Neural cell (in vitro differentiated cells): ENCODE results near the gene TMEM184A.

ENCODE experiments used
- CTCF ChIP-seq: fragments of 450-650 bp; IDR thresholded peaks from 2 replicates; pipeline ENCODE4 v1.5.1; 2014; ENCODE audit warnings: antibody characterized with exemption, mild to moderate bottlenecking, moderate library complexity; ENCODE audit not compliant: poor library complexity, severe bottlenecking
- EP300 ChIP-seq: fragments of 450-650 bp; conservative IDR thresholded peaks from 2 replicates; pipeline ENCODE4 v1.6.1; 2014; ENCODE audit warnings: antibody characterized with exemption, mild to moderate bottlenecking, moderate library complexity; ENCODE audit not compliant: poor library complexity, severe bottlenecking
- EZH2 ChIP-seq: fragments of 200-600, 300-800 bp; shearing (Covaris generic), sonication (generic); IDR thresholded peaks from 2 replicates; pipeline ENCODE4 v1.6.1; 2014; ENCODE audit warnings: antibody characterized with exemption, low read length, borderline replicate concordance, mild to moderate bottlenecking; ENCODE audit not compliant: insufficient read depth, poor library complexity, severe bottlenecking
- MXI1 ChIP-seq: fragments of 450-650 bp; conservative IDR thresholded peaks from 2 replicates; pipeline ENCODE4 v1.6.1; 2014; ENCODE audit warnings: antibody characterized with exemption, mild to moderate bottlenecking; ENCODE audit not compliant: poor library complexity, severe bottlenecking
- RAD21 ChIP-seq: fragments of 450-650 bp; conservative IDR thresholded peaks from 2 replicates; pipeline ENCODE4 v1.6.1; 2014; ENCODE audit warnings: antibody characterized with exemption, mild to moderate bottlenecking, moderate library complexity
- TAF1 ChIP-seq: IDR thresholded peaks from 2 replicates; pipeline ENCODE4 v1.6.1; 2012; ENCODE audit warnings: low read depth
- TF ChIP-seq, protein P1 (sequence below): IDR thresholded peaks from 2 replicates; pipeline ENCODE4 v1.6.1; 2012; ENCODE audit warnings: borderline replicate concordance

GRCh38 chr7:1511444-1512422 lies 44.3 kb downstream of the TMEM184A start:
- TF ChIP-seq EP300 (no peak), TAF1 (no peak), MXI1 (no peak), EZH2 (no peak), RAD21 (no peak), CTCF (no peak)
- TF ChIP-seq, protein P1, sequence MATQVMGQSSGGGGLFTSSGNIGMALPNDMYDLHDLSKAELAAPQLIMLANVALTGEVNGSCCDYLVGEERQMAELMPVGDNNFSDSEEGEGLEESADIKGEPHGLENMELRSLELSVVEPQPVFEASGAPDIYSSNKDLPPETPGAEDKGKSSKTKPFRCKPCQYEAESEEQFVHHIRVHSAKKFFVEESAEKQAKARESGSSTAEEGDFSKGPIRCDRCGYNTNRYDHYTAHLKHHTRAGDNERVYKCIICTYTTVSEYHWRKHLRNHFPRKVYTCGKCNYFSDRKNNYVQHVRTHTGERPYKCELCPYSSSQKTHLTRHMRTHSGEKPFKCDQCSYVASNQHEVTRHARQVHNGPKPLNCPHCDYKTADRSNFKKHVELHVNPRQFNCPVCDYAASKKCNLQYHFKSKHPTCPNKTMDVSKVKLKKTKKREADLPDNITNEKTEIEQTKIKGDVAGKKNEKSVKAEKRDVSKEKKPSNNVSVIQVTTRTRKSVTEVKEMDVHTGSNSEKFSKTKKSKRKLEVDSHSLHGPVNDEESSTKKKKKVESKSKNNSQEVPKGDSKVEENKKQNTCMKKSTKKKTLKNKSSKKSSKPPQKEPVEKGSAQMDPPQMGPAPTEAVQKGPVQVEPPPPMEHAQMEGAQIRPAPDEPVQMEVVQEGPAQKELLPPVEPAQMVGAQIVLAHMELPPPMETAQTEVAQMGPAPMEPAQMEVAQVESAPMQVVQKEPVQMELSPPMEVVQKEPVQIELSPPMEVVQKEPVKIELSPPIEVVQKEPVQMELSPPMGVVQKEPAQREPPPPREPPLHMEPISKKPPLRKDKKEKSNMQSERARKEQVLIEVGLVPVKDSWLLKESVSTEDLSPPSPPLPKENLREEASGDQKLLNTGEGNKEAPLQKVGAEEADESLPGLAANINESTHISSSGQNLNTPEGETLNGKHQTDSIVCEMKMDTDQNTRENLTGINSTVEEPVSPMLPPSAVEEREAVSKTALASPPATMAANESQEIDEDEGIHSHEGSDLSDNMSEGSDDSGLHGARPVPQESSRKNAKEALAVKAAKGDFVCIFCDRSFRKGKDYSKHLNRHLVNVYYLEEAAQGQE: no peak
